K562 (cell line): ENCODE data around the gene CAPN2. TPM values are rescaled to one million over a fixed set of nuclear protein-coding genes. Genes with fewer than 3 reads are reported as not detected.

Source experiments
- ARID3A ChIP-seq: IDR thresholded peaks from 2 replicates; pipeline ENCODE4 v1.6.1; 2012; ENCODE audit warnings: low read depth, low read length, improper control_type of control experiment, borderline replicate concordance
- C11orf30 ChIP-seq: fragments of 450-650 bp; IDR thresholded peaks from 2 replicates; pipeline ENCODE4 v1.6.1; 2016; ENCODE audit warnings: low read depth, mild to moderate bottlenecking
- EP300 ChIP-seq: IDR thresholded peaks from 2 replicates; pipeline ENCODE4 v1.6.1; 2012; ENCODE audit warnings: low read length, improper control_type of control experiment
- FOXK2 ChIP-seq, 2 experiments: fragments of 450-650 bp; IDR thresholded peaks in 1 of 2; conservative IDR thresholded peaks in 1 of 2; 2 replicates each; pipeline ENCODE4 v1.6.1; 2016; ENCODE audit warnings: low read depth in 2 of 2, mild to moderate bottlenecking in 1 of 2
- GTF2A2 ChIP-seq: IDR thresholded peaks from 2 replicates; pipeline ENCODE4 v1.6.1; 2016; ENCODE audit warnings: mild to moderate bottlenecking, missing genetic modification characterization, missing compliant biosample characterization
- HMBOX1 ChIP-seq: sonication (generic); IDR thresholded peaks from 2 replicates; pipeline ENCODE4 v1.6.1; 2016
- IFI16 ChIP-seq: fragments of 250-450 bp; sonication (Bioruptor Pico); IDR thresholded peaks from 2 replicates; pipeline ENCODE4 v2.1.2; 2022; ENCODE audit warnings: mild to moderate bottlenecking, inconsistent platforms
- NFIX ChIP-seq: fragments of 250-450 bp; sonication (Bioruptor Pico); IDR thresholded peaks from 2 replicates; pipeline ENCODE4 v1.4.0; 2020; ENCODE audit warnings: low read depth, mild to moderate bottlenecking, moderate library complexity
- RAD21 ChIP-seq, 2 experiments: fragments of 250-450 bp in 1 of 2; fragments of 450-650 bp in 1 of 2; sonication (Bioruptor Pico) in 1 of 2; formaldehyde crosslinking in 1 of 2; IDR thresholded peaks in 1 of 2; conservative IDR thresholded peaks in 1 of 2; 2 replicates each; pipeline versions ENCODE4 v1.4.0 to v1.8.0; 2020 to 2022; ENCODE audit warnings: mild to moderate bottlenecking in 2 of 2, moderate library complexity in 1 of 2
- SAP30 ChIP-seq: fragments of 200-600 bp; sonication (generic); IDR thresholded peaks from 2 replicates; pipeline ENCODE4 v1.6.1; 2012; ENCODE audit warnings: borderline replicate concordance, low read depth, mild to moderate bottlenecking, moderate library complexity, low read length, control low read depth, inconsistent platforms; ENCODE audit not compliant: insufficient read depth, poor library complexity, severe bottlenecking
- SRSF9 ChIP-seq: fragments of 200-400 bp; formaldehyde crosslinking; IDR thresholded peaks from 2 replicates; pipeline ENCODE4 v1.6.1; 2017; ENCODE audit warnings: low read depth, low read length, borderline replicate concordance
- ZBTB40 ChIP-seq, 2 experiments: fragments of 450-650 bp in 1 of 2; sonication (generic) in 1 of 2; formaldehyde crosslinking in 1 of 2; IDR thresholded peaks; 2 replicates each; pipeline versions ENCODE4 v1.7.1 to v1.9.0; 2016 to 2022; ENCODE audit warnings: inconsistent platforms in 1 of 2, mild to moderate bottlenecking in 1 of 2, missing genetic modification reagents in 1 of 2
- ZC3H11A ChIP-seq: IDR thresholded peaks from 2 replicates; pipeline ENCODE4 v1.6.1; 2012; ENCODE audit warnings: low read depth, low read length, improper control_type of control experiment
- ZNF764 ChIP-seq: fragments of 250-450 bp; sonication (Bioruptor Pico); IDR thresholded peaks from 2 replicates; pipeline ENCODE4 v1.4.0; 2020; ENCODE audit warnings: low read depth, mild to moderate bottlenecking, moderate library complexity
- polyA plus RNA-seq, 8 experiments: library from polyadenylated mRNA; depleted of rRNA in 4 of 8; stranded (reverse) in 5 of 8; unstranded in 3 of 8; fragments of >200 nt; fragmentation: Nextera tagmentation in 2 of 8; fragmentation: Illumina TruSeq in 1 of 8; extraction: Ambion mirVana in 2 of 8; extraction: Trizol in 1 of 8; gene quantifications; 2 replicates each; pipeline versions ENCODE4 v1.2.1 to v1.2.3, GENCODE V29; 2011 to 2014; ENCODE audit warnings: inconsistent platforms in 1 of 8, missing spikeins in 1 of 8
- total RNA-seq, 7 experiments: library from RNA; depleted of rRNA in 6 of 7; stranded (reverse); fragments of >200 nt in 6 of 7; fragmentation: Illumina TruSeq in 2 of 7; extraction: Trizol in 2 of 7; gene quantifications; 2 replicates each; pipeline versions ENCODE4 v1.2.1 to v1.2.3, GENCODE V29; 2011 to 2021; ENCODE audit warnings: low replicate concordance in 1 of 7

The CAPN2 gene
- total and polyA plus RNA-seq, 9 of the 15 experiments (the other 6 are each of a cell fraction or from before 2014, with no cell fraction given): 24.6 to 157 (median 101) TPM

GRCh38 chr1:223714849-223715603 lies 2.7 kb downstream of the CAPN2 start (continued):
- peak in 1 of 2 experiments; percentile 31; a peak in 2 of 4 replicates for TF ChIP-seq RAD21 (CRISPR knock-in tag; conservative IDR thresholded peaks at IDR 0.05 in 1 of 2, IDR thresholded peaks at IDR 0.05 in 1 of 2)
- TF ChIP-seq FOXK2 (conservative IDR thresholded peaks at IDR 0.05 in 1 of 2, IDR thresholded peaks at IDR 0.05 in 1 of 2; ENCODE audit: low read depth in 2 of 2): 0 out of 4 replicates have a peak, but pooled peaks have one; percentile 20 to 23
- TF ChIP-seq GTF2A2 (tag): no peak
- TF ChIP-seq SAP30: no peak
- TF ChIP-seq SRSF9: no peak
- TF ChIP-seq IFI16 (CRISPR knock-in tag): no peak
- no peak for TF ChIP-seq NFIX (CRISPR knock-in tag)
- TF ChIP-seq ZC3H11A: no peak
- peak; percentile 36; the same call in 1 of the 2 replicates for TF ChIP-seq HMBOX1
- peak; percentile 76; the same call in 1 of the 2 replicates for TF ChIP-seq ARID3A
- no peak for TF ChIP-seq C11orf30
- no peak for TF ChIP-seq ZNF764 (CRISPR knock-in tag)
- peak; percentile 7; the same call in 1 of the 2 replicates for TF ChIP-seq ZBTB40 (IDR thresholded peaks at IDR 0.05)
- TF ChIP-seq ZBTB40 (CRISPR knock-in tag; IDR thresholded peaks at IDR 0.05): no peak
- TF ChIP-seq EP300: peak; percentile 52; the same call in 1 of the 2 replicates
